Gastrocnemius medialis (tissue), 4 donors: Measurements from ENCODE around the gene SLC22A4. TPM values are rescaled to one million over a fixed set of nuclear protein-coding genes. Genes with fewer than 3 reads are reported as not detected.
A peak's percentile ranks its signal among the peaks of the same experiment; 100 is the strongest.

Experiments used
- ATAC-seq, 2 donors: fragments of 150-250 bp; one replicate each; pipeline ENCODE4 v1.9.1; 2016
- DNase-seq, 2 donors: peaks; one replicate each; pipeline ENCODE4 v3.0.0-alpha.2; 2019
- H3K27ac ChIP-seq, 4 donors: fragments of 200-600 bp; sonication (generic); 1 replicate in 1 of 4; 2 replicates in 3 of 4; pipeline ENCODE4 v1.5.1; 2016 to 2018; ENCODE audit warnings: mild to moderate bottlenecking in 2 of 4, moderate library complexity in 1 of 4
- H3K27me3 ChIP-seq, 3 donors: fragments of 200-600 bp; sonication (generic) in 2 of 3; 1 replicate in 1 of 3; 2 replicates in 2 of 3; pipeline versions ENCODE4 v1.5.1 to v1.6.0; 2016 to 2019; ENCODE audit warnings: mild to moderate bottlenecking in 1 of 3, moderate library complexity in 1 of 3
- H3K36me3 ChIP-seq, 2 donors: fragments of 200-600 bp; sonication (generic) in 1 of 2; one replicate each; pipeline ENCODE4 v1.5.1; 2017 to 2018
- H3K4me1 ChIP-seq, 2 donors: fragments of 200-600 bp; sonication (generic) in 1 of 2; one replicate each; pipeline ENCODE4 v1.5.1; 2016 to 2017; ENCODE audit warnings: mild to moderate bottlenecking in 2 of 2
- H3K4me3 ChIP-seq, 4 donors: fragments of 200-600 bp; sonication (generic) in 3 of 4; 1 replicate in 1 of 4; 2 replicates in 3 of 4; pipeline ENCODE4 v1.5.1; 2016 to 2019; ENCODE audit warnings: mild to moderate bottlenecking in 2 of 4
- H3K9me3 ChIP-seq, 3 donors: fragments of 200-600 bp; sonication (generic) in 2 of 3; 1 replicate in 1 of 3; 2 replicates in 2 of 3; pipeline ENCODE4 v1.5.1; 2016 to 2019
- POLR2A ChIP-seq, 2 donors: fragments of 450-650 bp; IDR thresholded peaks; one replicate each; pipeline ENCODE4 v1.6.1; 2017; ENCODE audit warnings: antibody characterized with exemption in 2 of 2, mild to moderate bottlenecking in 2 of 2, moderate library complexity in 2 of 2
- in situ Hi-C, 4 donors: fragments of 200-750 bp; cut with MboI; loops; one replicate each; pipeline versions ENCODE4 v1.15.0 to v1.8.0; 2017; ENCODE audit warnings: low sequenced_read_pairs in 4 of 4
- intact Hi-C: fragments of 100-400 bp; cut with DNase I; formaldehyde crosslinking; loops from one replicate; pipeline ENCODE4 v1.15.1; 2023; ENCODE audit warnings: low total_unique reads
- total RNA-seq, 4 donors: library from RNA; depleted of rRNA; stranded (reverse); fragments of >200 nt; gene quantifications; one replicate each; pipeline versions ENCODE4 v1.1.0 to v1.2.3, GENCODE V29; 2016
- TF ChIP-seq, protein P1 (sequence below), 5 experiments: fragments of 450-650 bp in 3 of 5; fragments of 200-600 bp in 2 of 5; sonication (generic) in 2 of 5; IDR thresholded peaks in 4 of 5; conservative IDR thresholded peaks in 1 of 5; 1 replicate in 4 of 5; 2 replicates in 1 of 5; pipeline ENCODE4 v1.5.1; 2016 to 2019; ENCODE audit warnings: antibody characterized with exemption in 5 of 5, mild to moderate bottlenecking in 3 of 5, moderate library complexity in 3 of 5

Gene SLC22A4
- total RNA-seq, 4 donors from 2014 or later: 5.4 to 6.7 (median 6.2) TPM

DNA sequence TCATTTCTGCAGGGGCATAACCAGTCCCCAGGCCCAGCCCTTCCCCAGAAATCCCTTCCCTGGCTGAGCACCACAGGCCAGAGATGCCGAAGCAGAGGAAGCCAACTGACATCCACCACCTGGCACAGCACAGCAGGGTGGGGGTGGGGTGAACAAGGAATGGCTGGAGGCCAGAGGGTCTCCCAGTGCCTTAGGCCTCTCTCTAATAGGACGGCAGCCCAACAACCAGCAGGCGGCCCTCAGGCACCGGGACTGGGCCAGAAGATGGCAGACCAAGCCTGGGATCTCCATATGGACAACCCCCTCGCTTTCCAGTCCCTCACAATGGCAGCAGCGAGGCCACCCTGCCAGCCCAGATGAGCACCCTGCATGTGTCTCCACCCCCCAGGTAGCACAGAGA is 23.5 kb upstream of the SLC22A4 start:
- Histone ChIP-seq H3K27ac (no peak overlapping the region), H3K4me3 (no peak overlapping the region), H3K9me3 (no peaks in the 10 kb centered on the region), H3K27me3 (no peaks in the 10 kb centered on the region), H3K36me3 (no peaks in the 10 kb centered on the region), H3K4me1 (peaks cover 5 to 9% of the 10 kb centered on the region in 2 donors)
- no peak for DNase-seq
- no peak for TF ChIP-seq POLR2A (IDR thresholded peaks at IDR 0.05)
- TF ChIP-seq, protein P1, sequence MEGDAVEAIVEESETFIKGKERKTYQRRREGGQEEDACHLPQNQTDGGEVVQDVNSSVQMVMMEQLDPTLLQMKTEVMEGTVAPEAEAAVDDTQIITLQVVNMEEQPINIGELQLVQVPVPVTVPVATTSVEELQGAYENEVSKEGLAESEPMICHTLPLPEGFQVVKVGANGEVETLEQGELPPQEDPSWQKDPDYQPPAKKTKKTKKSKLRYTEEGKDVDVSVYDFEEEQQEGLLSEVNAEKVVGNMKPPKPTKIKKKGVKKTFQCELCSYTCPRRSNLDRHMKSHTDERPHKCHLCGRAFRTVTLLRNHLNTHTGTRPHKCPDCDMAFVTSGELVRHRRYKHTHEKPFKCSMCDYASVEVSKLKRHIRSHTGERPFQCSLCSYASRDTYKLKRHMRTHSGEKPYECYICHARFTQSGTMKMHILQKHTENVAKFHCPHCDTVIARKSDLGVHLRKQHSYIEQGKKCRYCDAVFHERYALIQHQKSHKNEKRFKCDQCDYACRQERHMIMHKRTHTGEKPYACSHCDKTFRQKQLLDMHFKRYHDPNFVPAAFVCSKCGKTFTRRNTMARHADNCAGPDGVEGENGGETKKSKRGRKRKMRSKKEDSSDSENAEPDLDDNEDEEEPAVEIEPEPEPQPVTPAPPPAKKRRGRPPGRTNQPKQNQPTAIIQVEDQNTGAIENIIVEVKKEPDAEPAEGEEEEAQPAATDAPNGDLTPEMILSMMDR (IDR thresholded peaks at IDR 0.05 in 4 of 5, conservative IDR thresholded peaks at IDR 0.05 in 1 of 5): no peak
- intact Hi-C loops: no loop called here
- ATAC-seq: no peak
- in situ Hi-C loops: loop anchor here in 3 of 4 donors (10.0 to 25.0 kb wide), 4 partner anchors 104 to 242 kb away; partner anchors contain the start of gene IRF1 (in 1 of the 3)

DNA sequence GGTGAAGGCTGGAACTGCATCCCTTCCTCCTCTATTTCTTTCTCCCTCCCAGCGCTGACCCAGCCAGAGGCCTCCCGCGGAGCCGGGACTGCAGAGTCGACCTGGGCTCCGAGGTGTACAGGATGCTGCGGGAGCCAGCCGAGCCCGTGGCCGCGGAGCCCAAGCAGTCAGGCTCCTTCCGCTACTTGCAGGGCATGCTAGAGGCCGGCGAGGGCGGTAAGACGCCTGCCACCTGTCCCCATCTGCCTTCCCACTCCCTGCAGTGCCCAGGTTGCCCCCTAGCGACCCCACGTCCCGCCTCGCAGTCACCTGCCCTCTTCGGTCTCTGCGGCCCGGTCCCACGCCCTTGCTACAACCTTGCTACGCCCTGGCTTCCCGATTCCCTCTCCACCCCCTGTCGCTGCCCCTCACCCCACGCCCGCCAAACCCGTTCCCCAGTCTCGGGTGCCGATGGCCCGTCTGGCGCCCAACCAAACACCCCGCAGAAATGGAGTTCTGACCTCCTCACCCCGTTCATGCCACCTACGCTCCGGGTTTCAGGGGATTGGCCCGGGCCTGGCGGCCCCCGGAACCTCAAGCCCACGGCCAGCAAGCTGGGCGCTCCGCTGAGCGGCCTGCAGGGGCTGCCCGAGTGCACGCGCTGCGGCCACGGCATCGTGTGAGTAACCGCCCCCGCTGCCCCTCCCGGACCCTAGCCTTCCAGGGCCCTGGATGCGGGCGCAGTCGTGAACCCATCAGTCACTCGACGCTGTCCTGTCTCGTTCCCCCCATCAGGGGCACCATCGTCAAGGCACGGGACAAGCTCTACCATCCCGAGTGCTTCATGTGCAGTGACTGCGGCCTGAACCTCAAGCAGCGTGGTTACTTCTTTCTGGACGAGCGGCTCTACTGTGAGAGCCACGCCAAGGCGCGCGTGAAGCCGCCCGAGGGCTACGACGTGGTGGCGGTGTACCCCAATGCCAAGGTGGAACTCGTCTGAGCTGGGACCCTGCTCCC is 22.6 kb upstream of the SLC22A4 start:
- peaks cover 5 to 6% of the 10 kb centered on the region in 2 donors for H3K4me1 ChIP-seq
- H3K27me3 ChIP-seq: no peaks in the 10 kb centered on the region
- ATAC-seq: no peak

DNA sequence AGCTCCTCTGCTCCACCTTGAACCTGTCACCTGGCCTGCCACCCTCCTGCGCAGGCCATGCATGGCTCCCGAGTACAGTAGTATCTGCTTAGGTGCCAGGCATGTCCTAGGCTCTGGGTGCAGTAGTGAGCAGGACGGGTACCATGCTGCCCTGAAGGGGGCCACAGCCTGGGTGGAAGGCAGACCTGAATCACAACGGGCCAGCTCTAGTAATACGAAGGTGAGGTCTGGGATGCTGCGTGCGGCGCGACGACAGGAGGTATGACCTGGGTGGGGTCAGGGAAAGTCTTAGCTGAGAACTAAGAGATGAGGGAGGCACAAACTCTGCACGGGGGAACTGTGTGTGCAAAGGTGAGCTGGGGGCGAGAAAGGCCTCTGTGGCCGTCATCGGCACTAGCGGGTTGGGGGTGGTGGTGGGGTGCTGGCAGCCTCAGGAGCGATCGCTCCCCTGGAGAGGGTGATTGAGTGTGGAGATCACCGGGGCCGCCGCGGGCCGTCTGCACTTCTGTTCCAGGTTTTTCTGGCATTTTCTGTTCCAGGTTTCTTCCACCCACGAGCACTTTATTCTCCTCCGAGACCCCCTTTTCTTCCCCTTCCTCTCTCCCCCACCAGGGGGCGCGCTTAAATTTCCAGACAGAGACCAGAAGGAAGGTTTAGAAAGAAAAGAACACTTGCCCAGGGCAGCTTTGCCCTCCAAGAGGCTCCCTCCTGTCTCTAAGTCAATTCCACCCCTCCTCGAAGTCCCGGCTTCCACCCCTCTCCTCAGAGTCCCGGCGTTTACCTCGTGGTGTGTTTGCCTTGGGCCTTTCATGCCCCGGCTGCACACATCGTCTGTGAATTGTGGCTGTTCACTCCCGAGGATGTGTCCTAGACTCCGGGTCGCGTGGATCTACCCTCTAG is 21.6 kb upstream of the SLC22A4 start:
- Histone ChIP-seq H3K9me3 (no peaks in the 10 kb centered on the region), H3K4me3 (no peak overlapping the region), H3K4me1 (peaks cover 5 to 6% of the 10 kb centered on the region in 2 donors), H3K27me3 (no peaks in the 10 kb centered on the region), H3K27ac (no peak overlapping the region), H3K36me3 (no peaks in the 10 kb centered on the region)
- no peak for TF ChIP-seq POLR2A (IDR thresholded peaks at IDR 0.05)
- TF ChIP-seq, protein P1 (IDR thresholded peaks at IDR 0.05 in 4 of 5, conservative IDR thresholded peaks at IDR 0.05 in 1 of 5): peak; percentile 63 to 86 (median 86)
- in situ Hi-C loops: loop anchor here in 3 of 4 donors (10.0 to 25.0 kb wide), 4 partner anchors 102 to 240 kb away; partner anchors contain the start of gene IRF1 (in 1 of the 3)
- ATAC-seq: peak; percentile 64 to 78
- intact Hi-C loops: loop anchor here (2.0 kb wide), 1 partner anchor 228 kb away; no protein-coding TSS in a partner anchor
- DNase-seq: no peak

More for the DNA sequence above, 22.6 kb upstream of the SLC22A4 start:
- in situ Hi-C loops: loop anchor here in 3 of 4 donors (10.0 to 25.0 kb wide), 4 partner anchors 103 to 241 kb away; partner anchors contain the start of gene IRF1 (in 1 of the 3)
- no peak for DNase-seq
- Histone ChIP-seq H3K36me3 (no peaks in the 10 kb centered on the region), H3K4me3 (no peak overlapping the region), H3K27ac (no peak overlapping the region), H3K9me3 (no peaks in the 10 kb centered on the region)
- intact Hi-C loops: loop anchor here (2.0 kb wide), 1 partner anchor 229 kb away; no protein-coding TSS in a partner anchor
- no peak for TF ChIP-seq POLR2A (IDR thresholded peaks at IDR 0.05)
- TF ChIP-seq, protein P1 (IDR thresholded peaks at IDR 0.05 in 4 of 5, conservative IDR thresholded peaks at IDR 0.05 in 1 of 5): no peak

DNA sequence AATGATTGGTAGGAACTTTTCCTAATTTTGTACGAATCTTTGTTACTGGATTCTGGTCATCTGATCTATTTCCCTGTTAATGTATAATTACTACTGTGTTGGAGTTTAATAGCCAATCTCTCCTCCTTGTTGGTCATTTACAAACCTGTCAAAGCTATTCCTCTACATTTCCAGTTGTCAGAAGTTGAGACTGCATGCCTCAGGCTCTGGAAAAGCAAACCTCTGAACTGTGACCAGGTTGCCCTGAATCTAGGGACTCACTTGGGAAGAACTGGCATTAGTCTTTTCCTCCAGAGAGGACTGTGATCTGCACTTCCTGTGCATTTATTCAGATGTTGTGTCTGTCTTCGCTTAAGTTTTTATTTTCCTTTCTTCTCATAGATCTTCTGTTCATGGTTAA is 20.6 kb upstream of the SLC22A4 start:
- Histone ChIP-seq H3K9me3 (no peaks in the 10 kb centered on the region), H3K27me3 (no peaks in the 10 kb centered on the region), H3K4me1 (peaks cover 5 to 6% of the 10 kb centered on the region in 2 donors), H3K36me3 (no peaks in the 10 kb centered on the region), H3K4me3 (no peak overlapping the region), H3K27ac (no peak overlapping the region)
- no peak for TF ChIP-seq POLR2A (IDR thresholded peaks at IDR 0.05)
- TF ChIP-seq, protein P1 (IDR thresholded peaks at IDR 0.05 in 4 of 5, conservative IDR thresholded peaks at IDR 0.05 in 1 of 5): no peak
- no peak for DNase-seq
- no peak for ATAC-seq
- intact Hi-C loops: loop anchor here (2.0 kb wide), 1 partner anchor 227 kb away; no protein-coding TSS in a partner anchor
- in situ Hi-C loops: loop anchor here in 3 of 4 donors (10.0 to 25.0 kb wide), 4 partner anchors 101 to 239 kb away; partner anchors contain the start of gene IRF1 (in 1 of the 3)
